GM23338 (cell line): ENCODE results near the gene TBCB.

Experiments used
- CREB1 ChIP-seq: fragments of 250-450 bp; sonication (Bioruptor Pico); IDR thresholded peaks from 2 replicates; pipeline ENCODE4 v1.5.0; 2020; ENCODE audit warnings: low read depth, mild to moderate bottlenecking, moderate library complexity
- CTCF ChIP-seq, 2 experiments: fragments of 200-600 bp in 1 of 2; sonication (generic) in 1 of 2; conservative IDR thresholded peaks; 2 replicates each; pipeline versions ENCODE4 v1.5.1 to v1.6.1; 2016 to 2017; ENCODE audit warnings: antibody characterized with exemption in 2 of 2, low read depth in 2 of 2, mild to moderate bottlenecking in 2 of 2, moderate library complexity in 1 of 2
- ETS1 ChIP-seq: IDR thresholded peaks from 2 replicates; pipeline ENCODE4 v1.6.1; 2016; ENCODE audit warnings: antibody characterized with exemption
- EZH2 ChIP-seq: fragments of 200-600 bp; sonication (generic); IDR thresholded peaks from one replicate; pipeline ENCODE4 v1.8.0; 2017; ENCODE audit warnings: antibody characterized with exemption, mild to moderate bottlenecking, low read depth; ENCODE audit not compliant: unreplicated experiment
- EZH2phosphoT487 ChIP-seq: fragments of 200-600 bp; sonication (generic); IDR thresholded peaks from one replicate; pipeline ENCODE4 v1.8.1; 2018; ENCODE audit warnings: antibody characterized with exemption; ENCODE audit not compliant: unreplicated experiment
- JUNB ChIP-seq: IDR thresholded peaks from one replicate; pipeline ENCODE4 v1.6.1; 2016; ENCODE audit warnings: antibody characterized with exemption; ENCODE audit not compliant: unreplicated experiment
- POLR2AphosphoS5 ChIP-seq: IDR thresholded peaks from 2 replicates; pipeline ENCODE4 v1.6.1; 2016; ENCODE audit warnings: antibody characterized with exemption, low read depth
- REST ChIP-seq: IDR thresholded peaks from one replicate; pipeline ENCODE4 v1.6.1; 2018; ENCODE audit warnings: antibody characterized with exemption; ENCODE audit not compliant: unreplicated experiment
- ZNF462 ChIP-seq: fragments of 250-450 bp; sonication (Bioruptor Pico); IDR thresholded peaks from 2 replicates; pipeline ENCODE4 v1.5.0; 2020; ENCODE audit warnings: mild to moderate bottlenecking, moderate library complexity

GRCh38 chr19:36103842-36104552 is 11.3 kb upstream of the TBCB start:
- no peak for TF ChIP-seq EZH2
- TF ChIP-seq EZH2phosphoT487: no peak
- TF ChIP-seq CTCF (conservative IDR thresholded peaks at IDR 0.05; ENCODE audit: low read depth in 2 of 2): no peak
- no peak for TF ChIP-seq REST
- no peak for TF ChIP-seq POLR2AphosphoS5
- TF ChIP-seq ZNF462 (CRISPR knock-in tag): no peak
- no peak for TF ChIP-seq JUNB
- no peak for TF ChIP-seq ETS1
- no peak for TF ChIP-seq CREB1 (CRISPR knock-in tag)
